Osteoblast (primary cell): ENCODE data around the gene FIGNL1. TPM values are rescaled to one million over a fixed set of nuclear protein-coding genes. Genes with fewer than 3 reads are reported as not detected.

Experiments
- DNase-seq: peaks from one replicate; pipeline ENCODE4 v3.0.0; 2011; ENCODE audit warnings: low spot score, mixed read lengths; ENCODE audit not compliant: insufficient read length; ENCODE audit errors: missing footprints
- H2AFZ ChIP-seq: 2 replicates; pipeline ENCODE4 v1.6.0; 2011; ENCODE audit warnings: mild to moderate bottlenecking, low read length
- H3K27ac ChIP-seq: 2 replicates; pipeline ENCODE4 v1.5.1; 2011; ENCODE audit warnings: mild to moderate bottlenecking, low read depth, low read length, moderate library complexity
- H3K27me3 ChIP-seq: 2 replicates; pipeline ENCODE4 v1.6.0; 2012; ENCODE audit warnings: mild to moderate bottlenecking, control low read depth, inconsistent platforms, low read length, moderate library complexity; ENCODE audit not compliant: insufficient read depth
- H3K36me3 ChIP-seq: 2 replicates; pipeline ENCODE4 v1.5.1; 2011; ENCODE audit warnings: mild to moderate bottlenecking, low read length, control low read depth, moderate library complexity; ENCODE audit not compliant: insufficient read depth
- H3K4me1 ChIP-seq: 2 replicates; pipeline ENCODE4 v1.5.1; 2011; ENCODE audit warnings: mild to moderate bottlenecking, low read length, control low read depth, moderate library complexity; ENCODE audit not compliant: insufficient read depth
- H3K4me2 ChIP-seq: 2 replicates; pipeline ENCODE4 v1.6.0; 2011; ENCODE audit warnings: mild to moderate bottlenecking, low read length; ENCODE audit not compliant: insufficient read depth
- H3K4me3 ChIP-seq: fragments of 200-600 bp; sonication (generic); 3 replicates; pipeline ENCODE4 v1.5.1; 2012; ENCODE audit warnings: mild to moderate bottlenecking, low read length, inconsistent platforms; ENCODE audit not compliant: insufficient read depth
- H3K79me2 ChIP-seq: 2 replicates; pipeline ENCODE4 v1.6.0; 2012; ENCODE audit warnings: mild to moderate bottlenecking, low read length, control low read depth, inconsistent platforms; ENCODE audit not compliant: insufficient read depth
- H3K9me3 ChIP-seq: 2 replicates; pipeline ENCODE4 v1.5.1; 2011; ENCODE audit warnings: low read depth, low read length, control low read depth
- H4K20me1 ChIP-seq: 2 replicates; pipeline ENCODE4 v1.6.0; 2012; ENCODE audit warnings: mild to moderate bottlenecking, low read length, control low read depth; ENCODE audit not compliant: insufficient read depth
- total RNA-seq: library from RNA; depleted of rRNA; stranded (reverse); fragments of >200 nt; gene quantifications from 2 replicates; pipeline ENCODE4 v1.2.3, GENCODE V29; 2012
- TF ChIP-seq, protein P1 (sequence below): IDR thresholded peaks from 2 replicates; pipeline ENCODE4 v1.5.1; 2011; ENCODE audit warnings: mild to moderate bottlenecking, low read depth, low read length, moderate library complexity; ENCODE audit errors: extremely low read depth

Gene FIGNL1
- total RNA-seq, 1 donor, result 6.5 TPM

DNA sequence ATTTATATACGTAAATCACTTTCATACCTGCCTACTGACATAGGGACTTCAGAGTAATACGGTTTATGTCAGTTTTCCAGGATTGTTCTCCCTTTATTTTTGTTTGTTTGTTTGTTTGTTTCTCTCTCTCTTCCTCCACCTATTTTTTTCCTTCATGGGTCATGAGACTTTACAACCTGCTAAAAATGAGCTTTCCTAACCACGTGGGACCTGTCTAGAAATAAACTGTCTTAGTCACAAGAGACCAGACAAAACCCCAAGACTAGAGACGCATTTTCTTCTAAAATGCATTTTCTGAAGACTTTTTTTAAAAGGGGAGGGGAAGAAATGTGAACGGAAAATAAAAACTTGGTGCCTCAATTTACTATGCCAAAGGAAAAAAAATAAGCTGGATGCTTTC, 41.1 kb upstream of the FIGNL1 start:
- Histone ChIP-seq H3K27ac (no peak overlapping the region), H3K36me3 (no peaks in the 10 kb centered on the region), H4K20me1 (no peaks in the 10 kb centered on the region), H3K79me2 (no peaks in the 10 kb centered on the region), H3K4me1 (no peaks in the 10 kb centered on the region), H2AFZ (no peak overlapping the region), H3K4me3 (no peak overlapping the region), H3K27me3 (no peaks in the 10 kb centered on the region), H3K4me2 (no peak overlapping the region), H3K9me3 (no peaks in the 10 kb centered on the region)
- TF ChIP-seq, protein P1, sequence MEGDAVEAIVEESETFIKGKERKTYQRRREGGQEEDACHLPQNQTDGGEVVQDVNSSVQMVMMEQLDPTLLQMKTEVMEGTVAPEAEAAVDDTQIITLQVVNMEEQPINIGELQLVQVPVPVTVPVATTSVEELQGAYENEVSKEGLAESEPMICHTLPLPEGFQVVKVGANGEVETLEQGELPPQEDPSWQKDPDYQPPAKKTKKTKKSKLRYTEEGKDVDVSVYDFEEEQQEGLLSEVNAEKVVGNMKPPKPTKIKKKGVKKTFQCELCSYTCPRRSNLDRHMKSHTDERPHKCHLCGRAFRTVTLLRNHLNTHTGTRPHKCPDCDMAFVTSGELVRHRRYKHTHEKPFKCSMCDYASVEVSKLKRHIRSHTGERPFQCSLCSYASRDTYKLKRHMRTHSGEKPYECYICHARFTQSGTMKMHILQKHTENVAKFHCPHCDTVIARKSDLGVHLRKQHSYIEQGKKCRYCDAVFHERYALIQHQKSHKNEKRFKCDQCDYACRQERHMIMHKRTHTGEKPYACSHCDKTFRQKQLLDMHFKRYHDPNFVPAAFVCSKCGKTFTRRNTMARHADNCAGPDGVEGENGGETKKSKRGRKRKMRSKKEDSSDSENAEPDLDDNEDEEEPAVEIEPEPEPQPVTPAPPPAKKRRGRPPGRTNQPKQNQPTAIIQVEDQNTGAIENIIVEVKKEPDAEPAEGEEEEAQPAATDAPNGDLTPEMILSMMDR, result no peak
- DNase-seq, result no peak

DNA sequence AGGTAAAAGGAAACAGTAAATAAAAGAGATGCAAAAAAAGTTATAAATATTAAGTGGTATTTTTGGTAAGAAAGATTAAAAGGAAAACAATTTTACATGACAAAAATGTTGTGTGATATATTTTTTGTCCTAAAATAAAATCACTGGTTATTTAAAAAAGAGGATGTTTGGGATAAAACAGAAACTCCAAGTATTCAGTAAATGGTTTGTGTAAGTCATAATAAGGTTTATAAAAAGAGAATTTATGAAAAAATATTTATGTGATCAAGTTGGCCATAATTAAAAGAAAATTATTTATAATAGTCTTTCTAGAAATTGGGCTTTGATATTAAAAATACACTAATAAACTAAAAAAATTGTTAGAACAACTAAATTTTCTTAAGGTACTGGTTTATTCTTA, 38.2 kb upstream of the FIGNL1 start:
- Histone ChIP-seq H3K27ac (no peak overlapping the region), H3K9me3 (no peaks in the 10 kb centered on the region)
- TF ChIP-seq, protein P1, result no peak

DNA sequence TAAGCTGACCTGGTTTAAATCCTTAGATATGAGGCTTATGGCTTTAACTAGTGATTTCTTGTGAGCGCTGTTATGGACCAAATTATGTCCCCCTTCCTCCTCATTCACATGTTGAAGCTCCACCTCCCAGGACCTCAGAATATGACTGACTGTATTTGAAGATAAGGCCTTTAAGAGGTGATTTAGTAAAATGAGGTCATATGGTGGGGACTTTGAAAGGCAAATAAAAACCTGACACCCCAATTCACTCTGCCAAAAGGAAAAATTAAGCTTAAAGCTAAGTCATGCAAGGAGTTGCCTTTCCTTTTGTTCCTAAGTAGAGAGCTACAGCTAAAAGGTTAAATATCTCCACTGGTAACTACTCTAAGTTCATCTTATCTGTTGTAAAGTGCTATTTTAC, 36.4 kb upstream of the FIGNL1 start:
- H3K4me1 ChIP-seq, result no peaks in the 10 kb centered on the region
- H3K36me3 ChIP-seq, result no peaks in the 10 kb centered on the region
- H3K4me2 ChIP-seq, result no peak overlapping the region
- TF ChIP-seq, protein P1, result no peak
- H3K4me3 ChIP-seq, result no peak overlapping the region
- no peak overlapping the region for H2AFZ ChIP-seq
- H3K27ac ChIP-seq, result no peak overlapping the region
- H3K79me2 ChIP-seq, result no peaks in the 10 kb centered on the region
- H4K20me1 ChIP-seq, result no peaks in the 10 kb centered on the region
- no peak for DNase-seq
- no peaks in the 10 kb centered on the region for H3K27me3 ChIP-seq
- H3K9me3 ChIP-seq, result no peaks in the 10 kb centered on the region

More for the DNA sequence above, 38.2 kb upstream of the FIGNL1 start:
- Histone ChIP-seq H4K20me1 (no peaks in the 10 kb centered on the region), H3K27me3 (no peaks in the 10 kb centered on the region), H3K4me3 (no peak overlapping the region), H3K36me3 (no peaks in the 10 kb centered on the region), H2AFZ (no peak overlapping the region), H3K4me2 (no peak overlapping the region), H3K4me1 (no peaks in the 10 kb centered on the region), H3K79me2 (no peaks in the 10 kb centered on the region)
- DNase-seq, result no peak

DNA sequence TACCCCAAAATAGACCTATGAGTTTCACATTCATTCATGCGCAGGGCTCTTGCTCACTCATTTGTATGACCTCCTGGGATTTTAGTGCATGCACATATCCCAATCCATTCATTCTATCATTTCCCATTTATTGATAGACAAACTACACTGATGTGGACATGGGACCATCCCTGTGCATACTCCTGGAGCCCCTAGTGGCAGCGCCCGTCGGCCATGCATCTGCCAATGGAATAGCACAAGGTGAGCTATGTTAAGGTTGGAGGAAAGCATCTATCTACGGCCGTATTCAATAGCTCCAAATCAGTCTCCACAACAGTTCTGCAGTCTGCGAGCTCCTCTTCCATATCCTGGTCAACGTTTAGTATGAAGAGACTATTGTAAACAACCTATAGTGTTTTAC, 31.7 kb upstream of the FIGNL1 start:
- no peaks in the 10 kb centered on the region for H3K4me1 ChIP-seq
- no peak overlapping the region for H3K4me2 ChIP-seq
- DNase-seq, result no peak
- H3K4me3 ChIP-seq, result no peak overlapping the region
- H3K9me3 ChIP-seq, result no peaks in the 10 kb centered on the region
- H3K27ac ChIP-seq, result no peak overlapping the region
- H3K36me3 ChIP-seq, result no peaks in the 10 kb centered on the region
- TF ChIP-seq, protein P1, result no peak
- H3K27me3 ChIP-seq, result peaks cover 5% of the 10 kb centered on the region
- H4K20me1 ChIP-seq, result no peaks in the 10 kb centered on the region
- no peaks in the 10 kb centered on the region for H3K79me2 ChIP-seq
- H2AFZ ChIP-seq, result no peak overlapping the region
